ENCODE results near the gene YIPF5. TPM values are rescaled to one million over a fixed set of nuclear protein-coding genes. Genes with fewer than 3 reads are reported as not detected.

YIPF5 gene
- total RNA-seq, 1 experiment from 2014 or later = 44.5 TPM

DNA sequence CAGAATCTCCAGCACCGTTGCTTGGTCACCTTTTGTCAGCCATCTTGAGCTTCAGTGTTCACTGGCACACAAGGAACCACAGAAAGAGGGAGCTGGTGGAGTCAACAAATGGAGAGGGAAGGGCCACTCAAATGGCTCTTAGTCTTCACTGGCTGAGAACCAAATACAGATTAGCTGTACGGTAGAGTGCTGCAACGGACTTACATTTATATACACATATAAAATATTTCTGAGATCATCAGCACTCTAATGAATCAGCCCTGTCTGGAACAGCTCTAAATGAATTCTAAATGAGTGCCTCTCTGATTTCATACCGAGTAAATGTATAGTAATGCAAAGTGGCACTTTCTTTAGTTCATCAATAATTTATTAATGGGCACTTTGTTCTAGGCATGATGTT lies 25.0 kb upstream of the YIPF5 start:
- no peak overlapping the region for H2AFZ ChIP-seq (ENCODE audit: low read depth, low read length, poor library complexity, severe bottlenecking)
- CTCF ChIA-PET = interaction anchor here (1.0 kb wide), 1 partner anchor 9 kb away, joined by 6 read pairs; no protein-coding TSS in a partner anchor

GRCh38 chr5:144194144-144194543 lies 23.7 kb upstream of the YIPF5 start:
- intact Hi-C loops (cut with micrococcal nuclease) = no loop called here
- Histone ChIP-seq H2AFZ (ENCODE audit: low read depth, low read length, poor library complexity, severe bottlenecking) (no peak overlapping the region), H3K4me1 (ENCODE audit: control insufficient read depth in 1 of 2, insufficient read depth in 2 of 2, low read length in 2 of 2) (no peaks in the 10 kb centered on the region), H3K27ac (ENCODE audit: low read depth, low read length) (no peak overlapping the region), H3K27me3 (ENCODE audit: insufficient read depth, low read length) (peaks cover 65% of the 10 kb centered on the region), H3K4me3 (replicated peaks in 1 of 2; ENCODE audit: low read depth in 1 of 2, low read length in 2 of 2) (no peak overlapping the region), H3K9me2 (ENCODE audit: insufficient read depth) (no peaks in the 10 kb centered on the region), H3K9me3 (ENCODE audit: control insufficient read depth in 1 of 2, insufficient read depth in 1 of 2, low read depth in 1 of 2, low read length in 2 of 2) (no peaks in the 10 kb centered on the region), H3K9ac (ENCODE audit: low read length) (no peak overlapping the region), H4K20me1 (ENCODE audit: insufficient read depth) (no peaks in the 10 kb centered on the region), H3K36me3 (ENCODE audit: control insufficient read depth in 1 of 2, insufficient read depth in 2 of 2, low read length in 2 of 2) (no peaks in the 10 kb centered on the region), H3K79me2 (ENCODE audit: insufficient read depth, low read length) (no peaks in the 10 kb centered on the region), H3K4me2 (ENCODE audit: low read length) (no peak overlapping the region)
- TF ChIP-seq YY1 (IDR thresholded peaks at IDR 0.05; ENCODE audit: extremely low read depth, insufficient replicate concordance, low read depth, low read length) (no peak), SP1 (IDR thresholded peaks at IDR 0.05; ENCODE audit: low read depth) (no peak), EZH2 (IDR thresholded peaks at IDR 0.05) (no peak), SRF (IDR thresholded peaks at IDR 0.05; ENCODE audit: low read depth) (no peak), POLR2AphosphoS5 (IDR thresholded peaks at IDR 0.05; ENCODE audit: low read depth, low read length) (no peak), ELF1 (IDR thresholded peaks at IDR 0.05; ENCODE audit: borderline replicate concordance, low read depth) (no peak), ATF3 (IDR thresholded peaks at IDR 0.05) (no peak), ZFX (IDR thresholded peaks at IDR 0.05) (no peak), POLR2A (IDR thresholded peaks at IDR 0.05; ENCODE audit: borderline replicate concordance, extremely low read depth, insufficient read depth, insufficient read length) (no peak), REST (IDR thresholded peaks at IDR 0.05; ENCODE audit: low read depth) (no peak), EGR1 (IDR thresholded peaks at IDR 0.05; ENCODE audit: low read depth) (no peak)
- TF ChIP-seq, protein P1, sequence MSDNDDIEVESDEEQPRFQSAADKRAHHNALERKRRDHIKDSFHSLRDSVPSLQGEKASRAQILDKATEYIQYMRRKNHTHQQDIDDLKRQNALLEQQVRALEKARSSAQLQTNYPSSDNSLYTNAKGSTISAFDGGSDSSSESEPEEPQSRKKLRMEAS (IDR thresholded peaks at IDR 0.05) = no peak
- CTCF ChIA-PET = interaction anchor here (1.8 kb wide), 1 partner anchor 10 kb away, joined by 5 read pairs; no protein-coding TSS in a partner anchor
- RAD21 ChIA-PET (ENCODE audit: low non-redundant PET in 1 of 2, low total read pairs in 2 of 2, uncharacterized antibody in 2 of 2, unreplicated experiment in 2 of 2) = no interaction called here
- ATAC-seq (no peak), DNase-seq (ENCODE audit: low read depth, low spot score) (no peak)
- no TSS peak for BruUV-seq (replicated peaks)
- POLR2A ChIA-PET = no interaction called here

More for the DNA sequence above, 25.0 kb upstream of the YIPF5 start:
- Histone ChIP-seq H3K4me2 (ENCODE audit: low read length) (no peak overlapping the region), H3K4me1 (ENCODE audit: control insufficient read depth in 1 of 2, insufficient read depth in 2 of 2, low read length in 2 of 2) (no peaks in the 10 kb centered on the region), H3K79me2 (ENCODE audit: insufficient read depth, low read length) (no peaks in the 10 kb centered on the region), H4K20me1 (ENCODE audit: insufficient read depth) (no peaks in the 10 kb centered on the region), H3K9me3 (ENCODE audit: control insufficient read depth in 1 of 2, insufficient read depth in 1 of 2, low read depth in 1 of 2, low read length in 2 of 2) (no peaks in the 10 kb centered on the region), H3K27me3 (ENCODE audit: insufficient read depth, low read length) (peaks cover 75% of the 10 kb centered on the region), H3K36me3 (ENCODE audit: control insufficient read depth in 1 of 2, insufficient read depth in 2 of 2, low read length in 2 of 2) (no peaks in the 10 kb centered on the region), H3K4me3 (replicated peaks in 1 of 2; ENCODE audit: low read depth in 1 of 2, low read length in 2 of 2) (no peak overlapping the region), H3K9me2 (ENCODE audit: insufficient read depth) (no peaks in the 10 kb centered on the region), H3K9ac (ENCODE audit: low read length) (no peak overlapping the region), H3K27ac (ENCODE audit: low read depth, low read length) (no peak overlapping the region)
- BruUV-seq (replicated peaks) = no TSS peak
- DNase-seq (ENCODE audit: low read depth, low spot score) = no peak
- ChIA-PET RAD21 (ENCODE audit: low non-redundant PET in 1 of 2, low total read pairs in 2 of 2, uncharacterized antibody in 2 of 2, unreplicated experiment in 2 of 2) (no interaction called here), POLR2A (interaction anchor here (1.2 kb wide), 1 partner anchor 8 kb away, joined by 3 read pairs; no protein-coding TSS in a partner anchor)
- no peak for TF ChIP-seq ATF3 (IDR thresholded peaks at IDR 0.05)
- no peak for TF ChIP-seq SIN3A (IDR thresholded peaks at IDR 0.05; ENCODE audit: low read depth)
- no peak for TF ChIP-seq SP1 (IDR thresholded peaks at IDR 0.05; ENCODE audit: low read depth)
- intact Hi-C loops (cut with micrococcal nuclease) = no loop called here
- no peak for ATAC-seq

All from HCT116 (cell line).